HEK293T (cell line): ENCODE results near the gene TTLL9.

ENCODE experiments used
- CTCF ChIA-PET: fragments of 350-600 bp; formaldehyde crosslinking; extraction: SDS; loops from one replicate; lab custom pipeline; 2021; ENCODE audit warnings: antibody characterized with exemption, inconsistent platforms; lab: Yijun Ruan, JAX
- POLR2A ChIA-PET: fragments of 350-600 bp; formaldehyde crosslinking; extraction: SDS; loops from one replicate; lab custom pipeline; 2020; ENCODE audit warnings: antibody characterized with exemption, inconsistent platforms; lab: Yijun Ruan, JAX
- DNase-seq: peaks from one replicate; pipeline ENCODE4 v3.0.0; 2012; ENCODE audit warnings: mixed read lengths; ENCODE audit errors: extremely low spot score
- CTBP1 ChIP-seq: fragments of 450-650 bp; IDR thresholded peaks from 2 replicates; pipeline ENCODE4 v1.6.1; 2016; ENCODE audit warnings: borderline replicate concordance
- HDGF ChIP-seq: fragments of 450-650 bp; IDR thresholded peaks from 2 replicates; pipeline ENCODE4 v1.6.1; 2017; ENCODE audit warnings: antibody characterized with exemption, borderline replicate concordance
- L3MBTL2 ChIP-seq: fragments of 450-650 bp; conservative IDR thresholded peaks from 2 replicates; pipeline ENCODE4 v1.6.1; 2016; ENCODE audit warnings: mild to moderate bottlenecking
- NFRKB ChIP-seq: fragments of 450-650 bp; IDR thresholded peaks from 2 replicates; pipeline ENCODE4 v1.6.1; 2016; ENCODE audit warnings: mild to moderate bottlenecking, moderate library complexity
- SP1 ChIP-seq: fragments of 450-650 bp; IDR thresholded peaks from 2 replicates; pipeline ENCODE4 v1.6.1; 2017
- TARDBP ChIP-seq: fragments of 450-650 bp; IDR thresholded peaks from 2 replicates; pipeline ENCODE4 v1.6.1; 2016
- ZNF384 ChIP-seq: fragments of 450-650 bp; IDR thresholded peaks from 2 replicates; pipeline ENCODE4 v1.6.1; 2016

Gene TTLL9

GRCh38 chr20:31992086-31992485 is 121.7 kb downstream of the TTLL9 start:
- DNase-seq: no peak
- ChIA-PET CTCF (no interaction called here), POLR2A (no interaction called here)
- TF ChIP-seq CTBP1: no peak
- TF ChIP-seq NFRKB: no peak
- TF ChIP-seq TARDBP: no peak
- TF ChIP-seq HDGF: no peak
- TF ChIP-seq ZNF384: no peak
- TF ChIP-seq SP1: no peak
- TF ChIP-seq L3MBTL2: no peak
